Measurements from ENCODE around the gene E2F4. TPM values are rescaled to one million over a fixed set of nuclear protein-coding genes. Genes with fewer than 3 reads are reported as not detected.
A peak's percentile ranks its signal among the peaks of the same experiment; 100 is the strongest.

The E2F4 gene
- total and polyA plus RNA-seq, 9 of the 15 experiments (the other 6 are each of a cell fraction or from before 2014, with no cell fraction given), result 9.7 to 139 (median 106) TPM

DNA sequence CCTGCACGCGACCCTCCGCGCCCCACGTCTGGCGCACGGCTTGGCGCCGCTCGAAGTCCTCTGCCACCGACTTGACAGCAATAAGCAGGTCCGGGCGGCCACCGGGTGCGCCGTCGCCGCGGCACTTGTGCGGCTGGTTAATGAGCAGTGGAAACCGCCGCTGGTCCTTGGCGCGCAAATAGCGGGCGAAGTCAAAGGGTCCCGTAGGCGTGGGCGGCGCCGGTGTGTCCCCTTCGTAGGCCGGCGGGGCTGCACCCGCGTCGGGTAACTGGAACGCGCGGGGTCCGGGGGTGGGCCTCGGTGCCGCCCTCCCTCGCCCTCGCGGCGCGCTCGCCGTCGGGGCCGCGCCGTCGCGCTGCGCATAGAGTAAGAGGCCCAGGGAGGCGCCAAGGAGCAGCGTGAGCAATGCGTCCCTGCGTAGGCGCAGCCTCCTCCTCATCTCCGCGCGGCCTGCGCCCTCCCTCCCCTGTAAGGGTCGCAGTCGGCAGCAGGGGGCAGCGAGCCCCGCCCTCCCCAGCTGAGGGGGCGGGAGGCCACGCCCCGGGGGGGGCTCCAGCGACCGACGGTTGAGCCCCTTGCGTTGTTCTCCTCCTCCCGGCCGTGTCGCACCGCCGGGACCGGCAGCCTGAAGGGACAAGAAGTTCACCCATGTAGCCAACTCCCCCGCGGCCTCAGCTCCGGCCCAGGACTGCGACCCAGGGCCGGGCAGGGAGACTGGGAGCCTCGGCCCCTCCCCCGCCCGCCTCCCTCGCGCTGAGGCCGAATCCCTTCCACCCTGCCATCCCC is 41.7 kb upstream of the E2F4 start:
- peaks cover under 1% of the 10 kb centered on the region; the same call in 1 of the 2 replicates for H4K20me1 ChIP-seq (replicated peaks; ENCODE audit: control insufficient read depth, insufficient read depth, low read length)
- FAIRE-seq (no peak), ATAC-seq (peak; percentile 7), DNase-seq (ENCODE audit: extremely low read depth in 1 of 4, low spot score in 3 of 4) (peak in 3 of 4 experiments; percentile 53 to 81 (median 75))
- CTCF ChIA-PET (ENCODE audit: low intra/inter-chr PET ratio), result no interaction called here
- H3K4me2 ChIP-seq (ENCODE audit: insufficient read depth, low read length), result peak overlapping the region; percentile 49
- BruUV-seq (replicated peaks), result no TSS peak
- peak overlapping the region; percentile 37 for H3K4me3 ChIP-seq
- H3K9me3 ChIP-seq (replicated peaks; ENCODE audit: control insufficient read depth, insufficient read depth, low read depth, low read length), result no peaks in the 10 kb centered on the region
- H3K79me2 ChIP-seq (ENCODE audit: control insufficient read depth, insufficient read depth, low read length), result no peaks in the 10 kb centered on the region
- peaks cover 38% of the 10 kb centered on the region; the same call in 2 of the 3 replicates for H3K36me3 ChIP-seq (ENCODE audit: control insufficient read depth, insufficient read depth, low read length)
- no peaks in the 10 kb centered on the region for H3K27me3 ChIP-seq (ENCODE audit: control insufficient read depth in 2 of 2, insufficient read depth in 2 of 2, low read length in 2 of 2)
- no peaks in the 10 kb centered on the region for H3K9me1 ChIP-seq (ENCODE audit: control insufficient read depth, insufficient read depth, low read length)
- H3K9ac ChIP-seq (ENCODE audit: insufficient read depth in 1 of 2, low read depth in 2 of 2, low read length in 2 of 2), result peak overlapping the region in 1 of 2 experiments; percentile 41; a peak in 3 of 4 replicates
- intact Hi-C loops (cut with micrococcal nuclease) (no loop called here), in situ Hi-C loops (cut with MboI) (loop anchor here (25.0 kb wide), 1 partner anchor 188 kb away; the partner anchor contains the start of gene CES3)
- 66% methylated on average over 24 of the region's 94 CpGs for WGBS (ENCODE audit: insufficient coverage, low coverage, missing lambda C conversion rate)
- no peak overlapping the region for H3K27ac ChIP-seq (ENCODE audit: extremely low read depth, low read depth, low read length)
- 0 out of 2 replicates have a peak overlapping the region, but pooled peaks have one; percentile 62 for H2AFZ ChIP-seq (ENCODE audit: low read depth, low read length)
- H3K4me1 ChIP-seq (replicated peaks in 1 of 2; ENCODE audit: control insufficient read depth in 2 of 2, insufficient read depth in 2 of 2, low read length in 2 of 2), result peaks cover 0 to 35% of the 10 kb centered on the region in 2 experiments; a peak in 4 of 5 replicates
- POLR2A ChIA-PET, result interaction anchor here (0.5 to 1.1 kb wide), 5 partner anchors 9 to 232 kb away, joined by 3 to 5 read pairs (median 3); partner anchors contain the start of gene CDH16
- TF ChIP-seq EGR1 (conservative IDR thresholded peaks at IDR 0.05) (peak; percentile 64), CTBP1 (IDR thresholded peaks at IDR 0.05; ENCODE audit: borderline replicate concordance) (no peak), SIRT6 (IDR thresholded peaks at IDR 0.05; ENCODE audit: low read depth, low read length) (no peak), KDM4B (IDR thresholded peaks at IDR 0.05; ENCODE audit: borderline replicate concordance in 2 of 2, low read depth in 1 of 2) (no peak), HMGN3 (IDR thresholded peaks at IDR 0.05; ENCODE audit: borderline replicate concordance, extremely low read depth, insufficient read length, low read depth, low read length) (no peak), SMARCE1 (IDR thresholded peaks at IDR 0.05) (no peak), EZH2 (IDR thresholded peaks at IDR 0.05; ENCODE audit: borderline replicate concordance, low read depth, low read length) (no peak), RB1 (IDR thresholded peaks at IDR 0.05; ENCODE audit: low read depth) (no peak), RBM22 (IDR thresholded peaks at IDR 0.05; ENCODE audit: low read depth, low read length, poor library complexity, severe bottlenecking) (peak; percentile 13), ZNF561 (CRISPR knock-in tag; conservative IDR thresholded peaks at IDR 0.05) (no peak), HNRNPUL1 (IDR thresholded peaks at IDR 0.05; ENCODE audit: low read length) (no peak), ZNF780A (CRISPR knock-in tag; IDR thresholded peaks at IDR 0.05) (no peak), POLR2G (IDR thresholded peaks at IDR 0.05; ENCODE audit: low read depth, low read length) (peak; percentile 71)
- TF ChIP-seq, protein P1, sequence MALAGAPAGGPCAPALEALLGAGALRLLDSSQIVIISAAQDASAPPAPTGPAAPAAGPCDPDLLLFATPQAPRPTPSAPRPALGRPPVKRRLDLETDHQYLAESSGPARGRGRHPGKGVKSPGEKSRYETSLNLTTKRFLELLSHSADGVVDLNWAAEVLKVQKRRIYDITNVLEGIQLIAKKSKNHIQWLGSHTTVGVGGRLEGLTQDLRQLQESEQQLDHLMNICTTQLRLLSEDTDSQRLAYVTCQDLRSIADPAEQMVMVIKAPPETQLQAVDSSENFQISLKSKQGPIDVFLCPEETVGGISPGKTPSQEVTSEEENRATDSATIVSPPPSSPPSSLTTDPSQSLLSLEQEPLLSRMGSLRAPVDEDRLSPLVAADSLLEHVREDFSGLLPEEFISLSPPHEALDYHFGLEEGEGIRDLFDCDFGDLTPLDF (CRISPR knock-in tag; IDR thresholded peaks at IDR 0.05), result no peak
- TF ChIP-seq, protein P2, sequence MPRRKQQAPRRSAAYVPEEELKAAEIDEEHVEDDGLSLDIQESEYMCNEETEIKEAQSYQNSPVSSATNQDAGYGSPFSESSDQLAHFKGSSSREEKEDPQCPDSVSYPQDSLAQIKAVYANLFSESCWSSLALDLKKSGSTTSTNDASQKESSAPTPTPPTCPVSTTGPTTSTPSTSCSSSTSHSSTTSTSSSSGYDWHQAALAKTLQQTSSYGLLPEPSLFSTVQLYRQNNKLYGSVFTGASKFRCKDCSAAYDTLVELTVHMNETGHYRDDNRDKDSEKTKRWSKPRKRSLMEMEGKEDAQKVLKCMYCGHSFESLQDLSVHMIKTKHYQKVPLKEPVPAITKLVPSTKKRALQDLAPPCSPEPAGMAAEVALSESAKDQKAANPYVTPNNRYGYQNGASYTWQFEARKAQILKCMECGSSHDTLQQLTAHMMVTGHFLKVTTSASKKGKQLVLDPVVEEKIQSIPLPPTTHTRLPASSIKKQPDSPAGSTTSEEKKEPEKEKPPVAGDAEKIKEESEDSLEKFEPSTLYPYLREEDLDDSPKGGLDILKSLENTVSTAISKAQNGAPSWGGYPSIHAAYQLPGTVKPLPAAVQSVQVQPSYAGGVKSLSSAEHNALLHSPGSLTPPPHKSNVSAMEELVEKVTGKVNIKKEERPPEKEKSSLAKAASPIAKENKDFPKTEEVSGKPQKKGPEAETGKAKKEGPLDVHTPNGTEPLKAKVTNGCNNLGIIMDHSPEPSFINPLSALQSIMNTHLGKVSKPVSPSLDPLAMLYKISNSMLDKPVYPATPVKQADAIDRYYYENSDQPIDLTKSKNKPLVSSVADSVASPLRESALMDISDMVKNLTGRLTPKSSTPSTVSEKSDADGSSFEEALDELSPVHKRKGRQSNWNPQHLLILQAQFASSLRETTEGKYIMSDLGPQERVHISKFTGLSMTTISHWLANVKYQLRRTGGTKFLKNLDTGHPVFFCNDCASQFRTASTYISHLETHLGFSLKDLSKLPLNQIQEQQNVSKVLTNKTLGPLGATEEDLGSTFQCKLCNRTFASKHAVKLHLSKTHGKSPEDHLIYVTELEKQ (CRISPR knock-in tag; IDR thresholded peaks at IDR 0.05), result no peak
- TF ChIP-seq, protein P3, sequence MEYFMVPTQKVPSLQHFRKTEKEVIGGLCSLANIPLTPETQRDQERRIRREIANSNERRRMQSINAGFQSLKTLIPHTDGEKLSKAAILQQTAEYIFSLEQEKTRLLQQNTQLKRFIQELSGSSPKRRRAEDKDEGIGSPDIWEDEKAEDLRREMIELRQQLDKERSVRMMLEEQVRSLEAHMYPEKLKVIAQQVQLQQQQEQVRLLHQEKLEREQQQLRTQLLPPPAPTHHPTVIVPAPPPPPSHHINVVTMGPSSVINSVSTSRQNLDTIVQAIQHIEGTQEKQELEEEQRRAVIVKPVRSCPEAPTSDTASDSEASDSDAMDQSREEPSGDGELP (CRISPR knock-in tag; IDR thresholded peaks at IDR 0.05; ENCODE audit: borderline replicate concordance), result 0 out of 2 replicates have a peak, but pooled peaks have one; percentile 9
